K562 treated with DMSO at 1 percent for 48 hours (cell line): Measurements from ENCODE around the gene CLRN1. TPM values are rescaled to one million over a fixed set of nuclear protein-coding genes. Genes with fewer than 3 reads are reported as not detected.

ENCODE experiments used
- total RNA-seq: library from RNA; unstranded; fragments of 300-600 nt; gene quantifications from 2 replicates; pipeline ENCODE4 v1.2.3, GENCODE V29; 2022; ENCODE audit warnings: low replicate concordance; ENCODE audit errors: extremely low read depth

Gene CLRN1
- total RNA-seq = not detected in 2 replicates

GRCh38 chr3:150972366-150973071 is at the start of gene CLRN1:
TSS of gene CLRN1 (minus strand) at chr3:150972727. CDS start at chr3:150972708, 19 bp downstream.

GRCh38 chr3:150905339-150905738 is 67.2 kb downstream of the CLRN1 start, which contains the start of gene MINDY4B:
TSS of gene MINDY4B (minus strand) at chr3:150905439. CDS start at chr3:150905439, 0 bp downstream.

Other genes with a start within 250 kb of the CLRN1 start
- gene SIAH2, start 209.6 kb downstream of the CLRN1 start, total RNA-seq = not detected in 2 replicates
- not detected in 2 replicates for gene MINDY4B, start 67.3 kb downstream of the CLRN1 start, total RNA-seq
- gene MED12L, start 112.9 kb upstream of the CLRN1 start, total RNA-seq = not detected in 2 replicates
- gene GPR171, start 230.5 kb upstream of the CLRN1 start, total RNA-seq = not detected in 2 replicates